GM21737 (cell line): ENCODE measurements around the gene ZNF648.
"Not testable (repeated sequence)": the region's sequence is repeated elsewhere in the genome, so short reads cannot be mapped to it uniquely, and the experiment has no call there.

ENCODE experiments used
- ATAC-seq: cut with Tn5 transposase; IDR thresholded peaks from one replicate; pipeline ENCODE4 v1.9.1; 2021; ENCODE audit warnings: mild to moderate bottlenecking, moderate library complexity; ENCODE audit not compliant: unreplicated experiment

Gene ZNF648

GRCh38 chr1:182032251-182032650, 29.3 kb downstream of the ZNF648 start:
- ATAC-seq = no peak

- peak; percentile 94 for ATAC-seq
Measured at GRCh38 chr1:182029379-182030331, 31.9 kb downstream of the ZNF648 start.

GRCh38 chr1:182029002-182029378, 32.5 kb downstream of the ZNF648 start:
- no peak for ATAC-seq

GRCh38 chr1:182015360-182015759, 46.2 kb downstream of the ZNF648 start:
- no peak for ATAC-seq

GRCh38 chr1:182010800-182011370, 50.6 kb downstream of the ZNF648 start:
- ATAC-seq = not testable (repeated sequence)

GRCh38 chr1:182005398-182005797, 56.1 kb downstream of the ZNF648 start:
- ATAC-seq = not testable (repeated sequence)

- ATAC-seq = no peak
Measured at GRCh38 chr1:182004601-182005000, 56.9 kb downstream of the ZNF648 start.
